HEK293 (cell line): Measurements from ENCODE around the gene MZB1.

Experiments used
- CTCF ChIA-PET: fragments of 350-600 bp; formaldehyde crosslinking; extraction: SDS; loops from one replicate; lab custom pipeline; 2021; ENCODE audit warnings: antibody characterized with exemption; lab: Yijun Ruan, JAX
- POLR2A ChIA-PET: fragments of 300-600 bp; formaldehyde crosslinking; extraction: SDS; loops from one replicate; lab custom pipeline; 2020; ENCODE audit warnings: antibody characterized with exemption, inconsistent platforms; lab: Yijun Ruan, JAX
- H3K27ac ChIP-seq: fragments of 200-500 bp; sonication (Bioruptor generic); 2 replicates; pipeline ENCODE4 v1.5.1; 2014; ENCODE audit warnings: low read depth, low read length, control low read depth, inconsistent platforms; ENCODE audit errors: extremely low read depth
- H3K36me3 ChIP-seq, 2 experiments: fragments of 200-500 bp in 1 of 2; sonication (Bioruptor generic) in 1 of 2; 1 replicate in 1 of 2; 2 replicates in 1 of 2; pipeline ENCODE4 v1.5.1; 2014 to 2017; ENCODE audit warnings: inconsistent platforms in 2 of 2, low read length in 2 of 2; ENCODE audit not compliant: control insufficient read depth in 2 of 2, insufficient read depth in 1 of 2
- H3K4me1 ChIP-seq: fragments of 200-500 bp; sonication (Bioruptor generic); 2 replicates; pipeline ENCODE4 v1.5.1; 2014; ENCODE audit warnings: mild to moderate bottlenecking, low read length, inconsistent platforms; ENCODE audit not compliant: control insufficient read depth, insufficient read depth
- H3K4me3 ChIP-seq: 2 replicates; pipeline ENCODE4 v1.5.1; 2011; ENCODE audit warnings: low read depth, mild to moderate bottlenecking, control low read depth, low read length, moderate library complexity
- H3K9me3 ChIP-seq: fragments of 200-500 bp; sonication (Bioruptor generic); 2 replicates; pipeline ENCODE4 v1.5.1; 2014; ENCODE audit warnings: low read depth, low read length, inconsistent platforms; ENCODE audit not compliant: control insufficient read depth, insufficient read depth
- BCL6B ChIP-seq: fragments of 450-650 bp; formaldehyde crosslinking; IDR thresholded peaks from 2 replicates; pipeline ENCODE4 v1.5.1; 2017; ENCODE audit warnings: missing biosample characterization, missing genetic modification characterization
- GLI2 ChIP-seq: fragments of 450-650 bp; formaldehyde crosslinking; IDR thresholded peaks from 2 replicates; pipeline ENCODE4; 2017; ENCODE audit warnings: missing biosample characterization, missing genetic modification characterization, low read depth, borderline replicate concordance
- HOXD13 ChIP-seq: sonication (generic); formaldehyde crosslinking; IDR thresholded peaks from 2 replicates; pipeline ENCODE4 v1.8.0; 2022; ENCODE audit warnings: missing genetic modification reagents, borderline replicate concordance
- KLF1 ChIP-seq: fragments of 450-650 bp; formaldehyde crosslinking; IDR thresholded peaks from 2 replicates; pipeline ENCODE4 v1.5.1; 2016; ENCODE audit warnings: missing biosample characterization, missing genetic modification characterization
- KLF8 ChIP-seq: fragments of 450-650 bp; formaldehyde crosslinking; IDR thresholded peaks from 2 replicates; pipeline ENCODE4 v1.5.1; 2016; ENCODE audit warnings: missing biosample characterization, missing genetic modification characterization
- REST ChIP-seq: fragments of 450-650 bp; formaldehyde crosslinking; IDR thresholded peaks from 2 replicates; pipeline ENCODE4 v1.5.1; 2016; ENCODE audit warnings: missing biosample characterization, missing genetic modification characterization
- YY2 ChIP-seq: fragments of 450-650 bp; formaldehyde crosslinking; IDR thresholded peaks from 2 replicates; pipeline ENCODE4 v1.5.1; 2016; ENCODE audit warnings: missing biosample characterization, missing genetic modification characterization
- ZBTB1 ChIP-seq: fragments of 450-650 bp; formaldehyde crosslinking; IDR thresholded peaks from 2 replicates; pipeline ENCODE4 v1.5.1; 2016; ENCODE audit warnings: missing biosample characterization, missing genetic modification characterization
- ZBTB6 ChIP-seq: fragments of 450-650 bp; formaldehyde crosslinking; IDR thresholded peaks from 2 replicates; pipeline ENCODE4 v1.5.1; 2017; ENCODE audit warnings: missing biosample characterization, missing genetic modification characterization
- ZFP37 ChIP-seq: fragments of 450-650 bp; formaldehyde crosslinking; IDR thresholded peaks from 2 replicates; pipeline ENCODE4 v1.5.1; 2016; ENCODE audit warnings: missing biosample characterization, missing genetic modification characterization
- ZFP69B ChIP-seq: fragments of 450-650 bp; formaldehyde crosslinking; IDR thresholded peaks from 2 replicates; pipeline ENCODE4 v1.5.1; 2016; ENCODE audit warnings: missing biosample characterization, missing genetic modification characterization
- ZNF121 ChIP-seq: fragments of 450-650 bp; formaldehyde crosslinking; IDR thresholded peaks from 2 replicates; pipeline ENCODE4 v1.5.1; 2016; ENCODE audit warnings: missing biosample characterization, missing genetic modification characterization
- ZNF16 ChIP-seq: fragments of 450-650 bp; formaldehyde crosslinking; IDR thresholded peaks from 2 replicates; pipeline ENCODE4 v1.5.1; 2016; ENCODE audit warnings: low read depth, missing biosample characterization, missing genetic modification characterization
- ZNF350 ChIP-seq: fragments of 450-650 bp; formaldehyde crosslinking; IDR thresholded peaks from 2 replicates; pipeline ENCODE4 v1.5.0; 2017; ENCODE audit warnings: missing biosample characterization, mild to moderate bottlenecking, missing genetic modification characterization
- ZNF362 ChIP-seq: fragments of 450-650 bp; formaldehyde crosslinking; IDR thresholded peaks from 2 replicates; pipeline ENCODE4 v1.5.1; 2016; ENCODE audit warnings: missing biosample characterization, missing genetic modification characterization
- ZNF394 ChIP-seq: fragments of 450-650 bp; formaldehyde crosslinking; IDR thresholded peaks from 2 replicates; pipeline ENCODE4 v1.5.1; 2016; ENCODE audit warnings: missing biosample characterization, missing genetic modification characterization, mild to moderate bottlenecking, moderate library complexity, borderline replicate concordance
- ZNF48 ChIP-seq: fragments of 450-650 bp; formaldehyde crosslinking; IDR thresholded peaks from 2 replicates; pipeline ENCODE4 v1.5.1; 2016; ENCODE audit warnings: missing biosample characterization, missing genetic modification characterization
- ZNF677 ChIP-seq: fragments of 450-650 bp; IDR thresholded peaks from 2 replicates; pipeline ENCODE4 v1.5.0; 2018; ENCODE audit warnings: missing biosample characterization, mild to moderate bottlenecking, missing genetic modification characterization, moderate library complexity
- ZNF692 ChIP-seq: fragments of 450-650 bp; formaldehyde crosslinking; IDR thresholded peaks from 2 replicates; pipeline ENCODE4 v1.5.1; 2016; ENCODE audit warnings: missing biosample characterization, missing genetic modification characterization
- ZNF747 ChIP-seq: fragments of 450-650 bp; formaldehyde crosslinking; IDR thresholded peaks from 2 replicates; pipeline ENCODE4 v1.5.1; 2016; ENCODE audit warnings: missing biosample characterization, missing genetic modification characterization

The MZB1 gene

GRCh38 chr5:139438707-139439012 is 48.9 kb upstream of the MZB1 start:
- H3K4me1 ChIP-seq, result peaks cover 9% of the 10 kb centered on the region
- H3K9me3 ChIP-seq, result no peaks in the 10 kb centered on the region
- TF ChIP-seq ZNF121 (tag by site-specific recombination), result no peak
- TF ChIP-seq ZNF394 (tag by site-specific recombination), result no peak
- TF ChIP-seq ZNF677 (tag by site-specific recombination), result no peak
- TF ChIP-seq ZBTB6 (tag by site-specific recombination), result no peak
- TF ChIP-seq ZFP37 (tag by site-specific recombination), result no peak
- TF ChIP-seq ZFP69B, result no peak
- TF ChIP-seq ZNF48 (tag by site-specific recombination), result no peak
- no peak for TF ChIP-seq YY2
- no peak for TF ChIP-seq ZNF692
- TF ChIP-seq GLI2 (tag by site-specific recombination), result no peak
- no peak for TF ChIP-seq KLF8
- no peak for TF ChIP-seq ZNF350 (tag by site-specific recombination)
- TF ChIP-seq KLF1 (tag by site-specific recombination), result no peak
- no peak for TF ChIP-seq REST
- no peak for TF ChIP-seq ZNF16 (tag by site-specific recombination)
- TF ChIP-seq ZNF747 (tag by site-specific recombination), result no peak
- no peak for TF ChIP-seq ZNF362 (tag by site-specific recombination)
- no peak for TF ChIP-seq BCL6B (tag by site-specific recombination)
- no peak for TF ChIP-seq HOXD13 (CRISPR knock-in tag)
- no peak for TF ChIP-seq ZBTB1 (tag by site-specific recombination)
- CTCF ChIA-PET, result interaction anchor here (0.6 to 4.2 kb wide), 3 partner anchors 9 to 75 kb away, joined by 3 to 28 read pairs (median 9); no protein-coding TSS in a partner anchor
- peak overlapping the region; percentile 80 for H3K4me3 ChIP-seq
- POLR2A ChIA-PET, result interaction anchor here (0.5 to 1.9 kb wide), 21 partner anchors 8 to 211 kb away, joined by 3 to 21 read pairs (median 5); partner anchors contain the start of genes SMIM33, SPATA24, STING1 and UBE2D2
- H3K27ac ChIP-seq, result 0 out of 2 replicates have a peak overlapping the region, but pooled peaks have one; percentile 42
- peaks cover 27 to 30% of the 10 kb centered on the region in 2 experiments for H3K36me3 ChIP-seq
